Measurements from ENCODE around the gene NKX1-1.

The NKX1-1 gene

DNA sequence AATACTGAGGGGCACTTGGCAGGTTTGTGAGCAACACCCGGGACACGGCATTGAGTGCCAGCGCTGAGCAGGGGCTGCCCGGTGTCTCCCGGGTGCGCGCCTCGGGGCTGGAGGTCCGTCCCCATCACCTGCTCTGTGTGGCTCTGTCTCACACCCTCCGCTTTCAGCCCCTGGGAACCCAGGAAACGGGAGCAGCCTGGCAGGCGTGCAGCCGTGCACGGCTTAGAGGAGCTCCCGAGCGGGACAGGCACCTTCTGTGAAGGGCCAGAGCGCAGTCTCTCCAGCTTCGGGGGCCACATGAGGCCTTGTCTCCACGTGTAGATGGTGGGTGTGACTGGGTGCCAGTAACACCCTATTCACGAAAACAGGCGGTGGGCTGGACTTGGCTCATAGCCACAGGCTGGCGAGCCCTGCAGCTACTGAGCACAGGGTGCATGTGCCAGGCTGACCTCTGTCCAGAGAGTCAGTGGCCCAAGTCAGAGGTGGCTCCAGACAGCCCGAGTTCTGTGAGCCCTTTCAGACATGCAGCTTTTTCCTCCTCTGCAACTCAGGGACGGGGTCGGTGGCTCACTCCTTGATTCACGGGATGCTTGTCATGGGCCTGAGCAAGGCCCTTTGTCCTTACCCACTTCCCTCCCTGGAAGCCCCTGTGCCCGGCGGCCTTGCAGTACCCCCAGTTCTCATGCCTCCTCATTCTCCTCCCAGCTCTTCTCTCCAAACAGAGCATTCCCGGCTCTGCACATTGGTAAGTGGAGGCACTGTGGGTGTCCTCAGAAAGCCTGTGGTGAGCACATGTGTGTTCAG, 35.7 kb downstream of the NKX1-1 start:
- DNase-seq, result no peak

GRCh38 chr4:1369479-1370079, 36.7 kb downstream of the NKX1-1 start:
- DNase-seq, result no peak

DNA sequence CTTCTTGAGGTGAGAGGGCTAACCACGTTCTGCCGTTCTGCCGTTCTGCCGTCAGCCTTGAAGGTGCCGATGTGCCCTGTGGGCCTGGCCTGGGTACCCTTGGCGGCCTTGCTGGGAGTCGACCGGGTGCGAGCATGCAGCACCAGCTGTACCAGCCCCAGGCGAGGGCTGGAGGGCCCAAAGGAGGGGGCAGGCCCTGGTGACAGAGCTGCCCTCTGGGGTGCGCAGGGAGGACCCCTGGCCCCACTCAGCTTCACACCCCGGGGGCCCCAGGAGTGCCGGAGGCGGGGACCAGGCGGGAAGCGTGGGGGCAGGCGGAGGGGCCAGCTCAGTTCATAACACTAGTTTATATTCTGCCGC, 37.2 kb downstream of the NKX1-1 start:
- DNase-seq, result no peak

- DNase-seq, result no peak
Measured at GRCh38 chr4:1368421-1369090, 37.7 kb downstream of the NKX1-1 start.

DNA sequence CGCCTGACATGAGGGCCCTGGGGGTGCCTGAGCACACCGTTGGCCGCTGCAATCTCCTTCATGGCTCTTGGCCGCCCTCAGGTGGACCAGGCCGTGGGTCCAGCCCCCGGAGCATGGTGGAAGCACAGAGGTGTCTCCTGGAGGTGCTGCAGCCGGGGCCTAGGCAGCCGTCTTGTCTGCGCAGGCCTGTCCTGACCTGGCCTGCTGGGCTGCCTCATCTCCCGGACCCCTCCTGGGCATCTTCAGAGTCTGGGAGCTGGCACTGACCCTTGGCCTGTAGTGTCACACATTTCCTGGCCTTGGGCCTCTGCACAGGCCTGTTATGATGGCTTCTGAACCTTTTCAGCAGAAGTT, 38.3 kb downstream of the NKX1-1 start:
- DNase-seq, result no peak

DNA sequence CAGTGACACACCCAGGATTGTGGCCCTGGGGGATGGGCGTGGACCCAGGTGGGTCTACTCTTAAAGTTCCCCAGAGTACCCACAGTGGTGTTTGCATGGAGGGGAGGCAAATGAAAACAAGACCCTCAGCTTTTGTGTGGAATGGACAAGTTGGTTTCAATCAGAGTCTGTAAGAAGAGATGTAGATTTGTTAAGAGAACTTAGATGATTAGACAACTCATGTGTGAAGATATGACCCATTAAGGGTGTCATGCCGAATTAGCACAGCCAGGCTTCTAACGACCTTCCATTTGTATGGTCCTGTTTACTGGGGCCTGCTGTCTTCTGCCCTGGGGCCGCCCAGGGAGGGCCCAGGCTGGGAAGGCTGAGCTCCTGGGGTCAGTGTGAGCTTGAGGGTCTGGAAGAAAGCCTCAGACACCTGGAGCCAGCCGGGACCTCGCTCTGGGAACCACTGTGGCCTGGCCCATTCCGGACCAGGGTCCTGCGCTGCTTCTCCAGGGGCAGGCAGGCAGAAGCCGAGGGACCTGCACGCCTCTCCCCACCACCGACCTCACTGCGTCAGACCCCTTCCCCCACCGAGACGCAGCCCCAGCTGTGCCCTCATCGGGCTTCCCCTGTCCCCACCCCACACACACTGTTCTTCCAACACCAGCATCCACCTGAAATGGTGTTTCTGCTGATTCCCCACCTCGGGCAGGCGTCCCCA, 38.9 kb downstream of the NKX1-1 start:
- no peak for DNase-seq

- DNase-seq, result no peak
Measured at GRCh38 chr4:1366371-1367229, 39.6 kb downstream of the NKX1-1 start.

DNA sequence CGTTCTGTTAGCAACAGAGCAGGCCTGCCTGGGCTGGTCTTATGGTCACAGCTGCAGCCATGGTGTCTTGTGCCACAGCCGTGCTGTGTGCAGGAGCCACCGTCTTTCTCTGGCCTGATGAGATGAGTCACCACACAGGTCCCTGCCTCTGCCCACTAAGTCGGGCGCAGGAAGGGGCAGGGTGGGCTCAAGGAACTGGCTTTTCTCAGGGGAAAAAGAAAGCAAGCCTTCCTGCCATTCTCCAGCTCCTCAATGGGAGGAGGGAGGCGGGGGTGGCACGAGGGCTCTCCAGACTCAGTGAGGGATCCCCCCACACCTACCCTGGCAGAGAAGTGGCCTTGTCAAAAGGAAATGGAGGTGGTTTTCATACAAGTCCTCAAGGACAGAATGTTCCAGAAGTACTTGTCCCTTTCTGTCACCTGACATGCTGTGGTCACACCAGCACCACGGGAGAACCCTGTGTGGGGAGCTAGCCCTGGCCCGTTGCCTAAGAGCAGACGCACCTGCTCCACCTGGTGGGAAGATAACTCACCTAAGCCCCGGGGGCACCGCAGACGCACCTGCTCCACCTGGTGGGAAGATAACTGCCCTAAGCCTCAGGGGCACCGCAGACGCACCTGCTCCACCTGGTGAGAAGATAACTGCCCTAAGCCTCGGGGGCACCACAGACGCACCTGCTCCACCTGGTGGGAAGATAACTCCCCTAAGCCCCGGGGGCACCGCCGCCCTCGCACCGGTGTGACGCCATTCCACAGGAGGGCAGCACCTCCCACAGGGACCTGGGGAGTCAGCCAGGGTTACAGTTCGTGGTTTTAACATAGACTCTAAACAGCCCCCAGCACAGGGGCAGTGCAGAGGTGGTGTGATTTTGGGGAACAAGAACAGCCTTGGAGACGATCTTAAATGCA, 40.7 kb downstream of the NKX1-1 start:
- DNase-seq, result no peak

DNA sequence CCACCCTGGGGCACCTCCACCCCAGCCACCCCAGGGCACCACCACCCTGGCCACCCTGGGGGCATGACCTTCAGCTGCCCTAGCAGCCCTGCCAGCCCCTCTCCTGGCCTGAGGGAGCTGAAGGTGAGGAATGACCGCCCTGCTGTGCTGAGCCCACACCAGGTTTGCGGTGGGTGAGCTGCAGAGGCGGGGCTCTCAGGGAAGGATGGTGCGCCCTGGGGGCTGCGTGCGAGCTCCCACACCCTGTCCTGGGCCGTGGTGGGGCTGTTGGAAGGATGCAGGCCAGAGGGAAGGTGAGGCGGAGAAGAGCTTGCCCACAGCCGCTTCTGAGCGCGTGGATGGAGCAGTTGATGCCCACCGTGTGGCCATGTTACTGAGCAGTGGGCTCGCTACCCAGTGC, 41.5 kb downstream of the NKX1-1 start:
- no peak for DNase-seq

DNA sequence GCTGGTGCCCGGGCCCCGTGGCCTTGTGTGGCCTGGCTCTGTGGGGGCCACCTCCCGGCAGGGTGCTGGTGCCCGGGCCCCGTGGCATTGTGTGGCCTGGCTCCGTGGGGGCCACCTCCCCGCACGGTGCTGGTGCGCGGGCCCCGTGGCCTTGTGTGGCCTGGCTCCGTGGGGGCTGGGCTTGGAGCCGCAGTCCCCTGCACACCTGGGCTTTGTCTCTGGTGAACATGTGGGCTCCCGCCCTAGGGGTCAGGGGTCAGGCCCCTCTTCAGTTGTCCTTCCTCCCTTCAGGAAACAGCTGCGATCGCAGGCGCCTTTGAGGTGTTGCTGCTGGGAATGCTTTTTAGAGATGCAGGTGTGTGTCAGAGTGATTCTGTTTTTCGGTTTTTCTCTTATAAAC, 42.0 kb downstream of the NKX1-1 start:
- DNase-seq, result no peak

- DNase-seq, result no peak
Measured at GRCh38 chr4:1363513-1363912, 42.7 kb downstream of the NKX1-1 start.

GRCh38 chr4:1362521-1362920, 43.7 kb downstream of the NKX1-1 start:
- no peak for DNase-seq

DNA sequence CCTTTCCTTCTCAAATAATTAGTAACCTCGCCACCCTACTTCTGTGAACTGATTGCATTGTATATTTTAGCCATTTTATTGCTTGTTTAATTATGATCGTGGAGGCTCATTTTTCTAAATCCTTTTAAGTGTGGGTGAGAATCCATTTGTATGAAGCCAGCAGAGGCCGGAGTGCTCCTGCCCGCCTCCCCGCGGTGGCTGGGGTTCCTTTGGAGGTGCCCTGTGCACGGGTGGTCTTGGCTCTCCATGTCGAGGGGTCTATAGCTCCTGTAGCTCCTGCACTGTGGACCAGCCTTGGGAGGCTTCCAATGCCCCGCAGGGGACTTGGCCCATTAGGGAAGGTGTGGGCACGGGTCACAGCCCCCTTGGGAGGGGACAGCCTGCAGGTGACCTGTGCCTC, 44.2 kb downstream of the NKX1-1 start:
- no peak for DNase-seq

- no peak for DNase-seq
Measured at GRCh38 chr4:1361431-1361830, 44.8 kb downstream of the NKX1-1 start.

DNA sequence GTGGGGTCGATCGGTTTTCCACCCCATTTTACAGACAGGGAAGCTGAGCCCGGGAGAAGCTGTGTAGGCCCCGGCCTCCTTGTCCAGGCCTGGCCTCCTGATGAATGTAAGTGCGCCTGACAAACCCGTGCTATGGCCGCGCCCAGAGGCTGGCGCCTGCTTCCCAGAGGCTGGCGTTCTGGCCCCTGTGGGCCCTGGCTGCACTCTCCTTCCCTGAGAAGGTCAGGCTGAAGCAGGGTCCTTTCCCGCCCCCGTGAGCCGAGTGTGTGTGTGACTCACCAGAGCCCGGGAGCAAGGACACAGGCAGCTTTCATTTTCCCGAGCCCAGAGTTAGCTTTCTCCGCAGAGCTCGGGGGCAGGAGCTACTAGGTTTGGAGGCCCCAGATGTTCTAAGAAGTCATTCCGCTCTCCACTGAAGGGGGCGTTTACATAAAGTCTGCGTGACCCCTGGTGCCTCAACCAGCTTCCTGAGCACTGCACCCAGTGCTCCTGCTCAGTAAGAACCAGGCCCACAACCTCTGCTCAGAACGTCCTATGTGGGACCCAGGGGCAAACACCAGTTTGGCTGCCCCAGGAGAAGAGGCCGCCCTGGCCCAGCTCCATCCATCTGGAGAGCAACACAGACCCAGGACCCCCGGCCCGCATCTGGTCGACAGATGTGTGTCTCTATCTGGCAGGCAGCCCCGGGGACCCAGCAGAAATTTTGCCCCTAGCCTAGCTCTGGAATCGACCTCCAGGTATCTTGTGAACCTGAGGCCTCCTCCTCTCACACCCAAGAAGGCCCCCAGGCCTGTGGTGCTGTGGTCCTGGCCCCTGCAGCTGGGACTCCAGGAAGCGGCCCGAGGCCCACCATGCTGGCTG, 45.6 kb downstream of the NKX1-1 start:
- no peak for DNase-seq

- DNase-seq, result no peak
Measured at GRCh38 chr4:1359976-1360375, 46.3 kb downstream of the NKX1-1 start.

- no peak for DNase-seq
Measured at GRCh38 chr4:1359144-1359501, 47.1 kb downstream of the NKX1-1 start.

- DNase-seq, result no peak
Measured at GRCh38 chr4:1358421-1359143, 47.7 kb downstream of the NKX1-1 start.

DNA sequence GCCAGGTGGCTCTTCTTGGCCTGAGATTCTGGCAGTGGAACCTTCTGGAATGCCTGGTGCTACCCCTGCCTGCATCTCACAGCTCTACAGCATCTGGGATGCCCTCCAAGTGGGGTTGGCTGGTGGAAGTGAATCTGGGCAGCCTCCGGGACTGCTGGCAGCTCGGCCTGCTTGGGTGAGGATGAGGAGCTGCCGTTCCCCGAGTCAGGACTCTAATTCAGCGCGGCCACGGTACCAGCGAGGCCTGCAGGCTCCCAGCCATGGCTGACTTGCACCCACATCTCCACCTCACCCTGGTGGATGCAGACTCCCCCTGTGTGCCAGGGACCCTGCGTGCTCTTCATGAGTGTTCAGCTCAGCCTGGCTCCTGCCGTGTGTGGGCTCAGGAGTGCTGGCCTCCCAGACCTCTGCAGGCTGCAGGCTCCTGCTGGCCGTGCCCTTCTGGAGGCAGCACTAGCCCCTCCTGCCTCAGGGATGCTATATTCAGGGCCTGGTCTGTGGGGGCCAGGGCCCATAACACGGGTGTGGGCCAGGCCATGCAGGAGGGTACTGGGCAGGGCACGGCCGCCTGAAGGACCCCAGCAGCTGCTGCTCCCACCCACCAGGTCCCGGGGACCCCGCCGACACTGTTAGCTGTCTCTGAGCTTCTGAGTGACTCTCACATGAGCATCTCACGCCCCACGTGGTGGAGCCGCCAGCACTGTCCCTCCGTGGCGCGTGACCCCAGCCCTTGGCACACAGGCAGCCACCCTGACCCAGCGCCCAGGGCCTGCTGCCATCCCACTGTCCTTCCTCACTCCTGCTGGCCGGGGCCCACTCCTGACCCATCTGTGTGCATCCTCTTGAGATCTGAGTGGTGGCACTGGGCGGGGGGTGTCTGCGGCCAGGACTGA, 48.6 kb downstream of the NKX1-1 start:
- no peak for DNase-seq
